ENCODE data around the gene ARHGEF17.

ARHGEF17 gene

DNA sequence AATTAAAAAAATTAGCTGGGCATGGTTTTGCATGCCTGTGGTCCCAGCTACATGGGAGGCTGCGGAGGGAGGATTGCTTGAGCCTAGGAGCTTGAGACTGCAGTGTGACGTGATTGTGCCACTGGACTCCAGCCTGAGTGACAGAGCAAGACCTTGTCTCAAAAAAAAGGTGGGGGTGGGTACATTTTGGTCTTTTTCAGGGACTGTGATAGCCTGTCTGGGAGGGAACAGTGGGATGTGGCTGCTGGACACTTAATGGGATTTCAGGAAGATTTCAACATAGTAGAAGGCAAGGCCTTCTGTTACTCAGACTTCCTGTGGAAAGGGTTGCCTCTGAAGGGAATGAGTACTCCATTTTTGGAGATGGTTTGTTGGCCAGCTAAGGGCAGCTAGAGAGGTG, 108.7 kb downstream of the ARHGEF17 start:
- DNase-seq, result no peak
